B cell (primary cell): Measurements from ENCODE around the gene TTLL6.

Experiments
- CTCF ChIP-seq: fragments of 200-600 bp; IDR thresholded peaks from one replicate; pipeline ENCODE4 v1.8.0; 2022; ENCODE audit warnings: antibody characterized with exemption, mild to moderate bottlenecking
- EZH2 ChIP-seq: IDR thresholded peaks from 2 replicates; pipeline ENCODE4 v1.6.1; 2012; ENCODE audit warnings: borderline replicate concordance, low read depth, mild to moderate bottlenecking, moderate library complexity, low read length; ENCODE audit not compliant: insufficient read depth, poor library complexity, severe bottlenecking

- TF ChIP-seq CTCF = no peak
- no peak for TF ChIP-seq EZH2
Measured at GRCh38 chr17:48753794-48754499, 63.1 kb downstream of the TTLL6 start.
